Thyroid gland (tissue), 4 donors: Measurements from ENCODE around the gene CBFA2T2.

Experiments
- CTCF ChIP-seq, 6 experiments: fragments of 200-600 bp in 3 of 6; fragments of 450-650 bp in 3 of 6; sonication (generic) in 3 of 6; IDR thresholded peaks; one replicate each; pipeline ENCODE4 v1.5.1; 2016 to 2019; ENCODE audit warnings: antibody characterized with exemption in 6 of 6, mild to moderate bottlenecking in 2 of 6, inconsistent platforms in 1 of 6, moderate library complexity in 1 of 6
- POLR2A ChIP-seq, 2 donors: fragments of 450-650 bp; IDR thresholded peaks; one replicate each; pipeline ENCODE4 v1.6.1; 2017; ENCODE audit warnings: antibody characterized with exemption in 2 of 2, mild to moderate bottlenecking in 2 of 2, moderate library complexity in 1 of 2

- TF ChIP-seq CTCF (IDR thresholded peaks at IDR 0.05) (no peak), POLR2A (IDR thresholded peaks at IDR 0.05) (no peak)
Measured at GRCh38 chr20:33604991-33605370, 115.1 kb downstream of the CBFA2T2 start.
